Measurements from ENCODE around the gene SECTM1.
"Not testable (repeated sequence)": the region's sequence is repeated elsewhere in the genome, so short reads cannot be mapped to it uniquely, and the experiment has no call there.

Gene SECTM1

GRCh38 chr17:82370471-82371332 lies 37.1 kb upstream of the SECTM1 start:
- in situ Hi-C loops (cut with MboI; ENCODE audit: low sequenced_read_pairs), result no loop called here

- in situ Hi-C loops (cut with MboI; ENCODE audit: low sequenced_read_pairs), result no loop called here
These were observed 35.6 kb upstream of the SECTM1 start for GRCh38 chr17:82369211-82369610.

- in situ Hi-C loops (cut with MboI; ENCODE audit: low sequenced_read_pairs), result no loop called here
These were observed 34.4 kb upstream of the SECTM1 start for GRCh38 chr17:82367724-82368524.

GRCh38 chr17:82366749-82367148 lies 33.2 kb upstream of the SECTM1 start:
- in situ Hi-C loops (cut with MboI; ENCODE audit: low sequenced_read_pairs), result no loop called here

GRCh38 chr17:82365606-82366295 lies 32.2 kb upstream of the SECTM1 start:
- in situ Hi-C loops (cut with MboI; ENCODE audit: low sequenced_read_pairs), result no loop called here

GRCh38 chr17:82361885-82362633 lies 28.5 kb upstream of the SECTM1 start:
- in situ Hi-C loops (cut with MboI; ENCODE audit: low sequenced_read_pairs), result no loop called here

- in situ Hi-C loops (cut with MboI; ENCODE audit: low sequenced_read_pairs), result not testable (repeated sequence)
These were observed 26.0 kb upstream of the SECTM1 start for GRCh38 chr17:82359451-82360074.

GRCh38 chr17:82358465-82359350 lies 25.1 kb upstream of the SECTM1 start, which contains the start of gene TEX19:
TEX19 (plus strand) TSS chr17:82359247; CDS start chr17:82362151, 2,904 bp downstream.
- in situ Hi-C loops (cut with MboI; ENCODE audit: low sequenced_read_pairs), result no loop called here

- in situ Hi-C loops (cut with MboI; ENCODE audit: low sequenced_read_pairs), result no loop called here
These were observed 23.8 kb upstream of the SECTM1 start for GRCh38 chr17:82357394-82357793.

GRCh38 chr17:82356845-82357355 lies 23.3 kb upstream of the SECTM1 start:
- in situ Hi-C loops (cut with MboI; ENCODE audit: low sequenced_read_pairs), result no loop called here

- in situ Hi-C loops (cut with MboI; ENCODE audit: low sequenced_read_pairs), result no loop called here
These were observed 22.3 kb upstream of the SECTM1 start for GRCh38 chr17:82355770-82356427.

GRCh38 chr17:82354804-82355308 lies 21.3 kb upstream of the SECTM1 start:
- in situ Hi-C loops (cut with MboI; ENCODE audit: low sequenced_read_pairs), result no loop called here

GRCh38 chr17:82353484-82353883 lies 19.9 kb upstream of the SECTM1 start:
- in situ Hi-C loops (cut with MboI; ENCODE audit: low sequenced_read_pairs), result no loop called here

- in situ Hi-C loops (cut with MboI; ENCODE audit: low sequenced_read_pairs), result no loop called here
These were observed 18.3 kb upstream of the SECTM1 start for GRCh38 chr17:82351713-82352488.

- in situ Hi-C loops (cut with MboI; ENCODE audit: low sequenced_read_pairs), result no loop called here
These were observed 17.7 kb upstream of the SECTM1 start for GRCh38 chr17:82351254-82351712.

- in situ Hi-C loops (cut with MboI; ENCODE audit: low sequenced_read_pairs), result no loop called here
These were observed 16.8 kb upstream of the SECTM1 start for GRCh38 chr17:82350182-82351030.
